Measurements from ENCODE around the gene SPATA20.

GRCh38 chr17:50565402-50566350 is 18.7 kb downstream of the SPATA20 start:
- TF ChIP-seq CTCF (IDR thresholded peaks at IDR 0.05; ENCODE audit: low read depth, low read length, missing input control), result no peak
- no peak for TF ChIP-seq GABPA (IDR thresholded peaks at IDR 0.05 in 1 of 2, conservative IDR thresholded peaks at IDR 0.05 in 1 of 2)
